ENCODE data around the gene HOMER3.
"Not testable (repeated sequence)": the region's sequence is repeated elsewhere in the genome, so short reads cannot be mapped to it uniquely, and the experiment has no call there.

Gene HOMER3

DNA sequence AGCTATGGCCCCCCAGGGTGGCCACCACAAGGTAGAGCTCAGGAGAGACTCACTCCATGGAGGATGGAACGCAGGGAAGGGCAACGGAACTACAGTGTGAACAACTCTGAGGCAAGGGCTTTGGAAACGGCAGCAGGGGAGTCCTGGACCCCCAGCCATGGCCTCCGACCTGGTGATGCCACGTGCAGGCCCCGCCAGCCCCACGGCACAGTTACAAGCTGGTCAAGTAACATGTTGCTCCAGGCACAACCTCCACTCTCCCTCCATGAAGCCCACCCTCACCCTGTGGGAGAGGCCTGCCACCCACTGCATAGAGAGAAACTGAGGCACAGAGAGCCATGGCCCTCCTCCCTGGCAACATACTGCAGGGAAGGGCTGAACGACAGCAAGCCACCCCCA lies 36.0 kb downstream of the HOMER3 start:
- no peak for TF ChIP-seq POLR2AphosphoS5 (IDR thresholded peaks at IDR 0.05; ENCODE audit: low read depth, low read length)
- no peak for TF ChIP-seq POLR2A (IDR thresholded peaks at IDR 0.05; ENCODE audit: low read depth, low read length)
- no peak for TF ChIP-seq TAF1 (IDR thresholded peaks at IDR 0.05; ENCODE audit: borderline replicate concordance, low read depth, low read length)
- DNase-seq (ENCODE audit: insufficient read length) (no peak), FAIRE-seq (no peak)

- FAIRE-seq (no peak), DNase-seq (ENCODE audit: insufficient read length) (no peak)
- TF ChIP-seq TAF1 (IDR thresholded peaks at IDR 0.05; ENCODE audit: borderline replicate concordance, low read depth, low read length) (no peak), POLR2AphosphoS5 (IDR thresholded peaks at IDR 0.05; ENCODE audit: low read depth, low read length) (no peak; the same call in 1 of the 2 replicates), POLR2A (IDR thresholded peaks at IDR 0.05; ENCODE audit: low read depth, low read length) (no peak)
These were observed 36.5 kb downstream of the HOMER3 start for GRCh38 chr19:18904334-18905057.

DNA sequence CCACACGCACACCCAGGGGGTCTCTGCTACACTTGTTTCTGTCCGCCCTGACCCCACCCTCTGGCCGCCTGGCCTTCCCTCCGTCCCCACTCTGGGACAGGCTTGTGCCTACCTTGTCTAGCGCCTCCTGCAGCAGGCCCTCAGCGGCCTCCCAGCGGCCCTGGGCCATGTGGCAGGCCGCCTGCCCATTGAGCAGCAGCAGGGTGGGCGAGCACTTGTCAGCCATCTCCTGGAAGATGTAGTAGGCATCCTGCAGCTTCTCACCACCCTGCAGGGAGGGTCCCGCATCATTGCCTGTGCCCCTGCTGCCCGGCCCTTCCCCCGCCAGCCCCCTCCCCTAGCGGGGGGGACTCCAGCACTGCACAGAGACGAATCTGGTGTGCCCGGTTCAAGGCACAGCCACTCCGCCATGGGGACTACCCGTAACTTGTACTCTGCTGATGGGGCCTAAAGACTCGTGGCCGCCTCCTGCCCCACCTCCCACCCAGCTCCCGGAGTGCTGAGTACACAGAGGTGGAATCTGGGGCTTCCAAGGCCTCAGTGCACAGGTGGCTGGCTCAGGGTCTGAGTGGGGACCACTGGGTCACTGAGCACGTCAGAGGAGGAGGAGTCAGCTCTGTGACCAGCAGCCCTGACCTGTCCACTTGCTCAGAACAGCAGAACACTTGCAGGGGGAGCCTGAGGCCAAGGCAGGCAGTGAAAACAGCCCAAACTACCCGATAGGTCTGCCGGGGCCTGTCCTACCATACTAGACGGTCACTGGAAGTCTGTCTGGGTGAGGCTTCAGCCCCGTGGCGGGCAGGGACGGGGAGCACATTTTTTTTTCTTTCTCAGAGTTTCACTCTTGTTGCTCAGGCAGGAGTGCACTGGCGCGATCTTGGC lies 37.6 kb downstream of the HOMER3 start:
- no peak for DNase-seq (ENCODE audit: insufficient read length)
- TF ChIP-seq TAF1 (IDR thresholded peaks at IDR 0.05; ENCODE audit: borderline replicate concordance, low read depth, low read length) (no peak), POLR2A (IDR thresholded peaks at IDR 0.05; ENCODE audit: low read depth, low read length) (no peak), POLR2AphosphoS5 (IDR thresholded peaks at IDR 0.05; ENCODE audit: low read depth, low read length) (no peak)
- FAIRE-seq = no peak

DNA sequence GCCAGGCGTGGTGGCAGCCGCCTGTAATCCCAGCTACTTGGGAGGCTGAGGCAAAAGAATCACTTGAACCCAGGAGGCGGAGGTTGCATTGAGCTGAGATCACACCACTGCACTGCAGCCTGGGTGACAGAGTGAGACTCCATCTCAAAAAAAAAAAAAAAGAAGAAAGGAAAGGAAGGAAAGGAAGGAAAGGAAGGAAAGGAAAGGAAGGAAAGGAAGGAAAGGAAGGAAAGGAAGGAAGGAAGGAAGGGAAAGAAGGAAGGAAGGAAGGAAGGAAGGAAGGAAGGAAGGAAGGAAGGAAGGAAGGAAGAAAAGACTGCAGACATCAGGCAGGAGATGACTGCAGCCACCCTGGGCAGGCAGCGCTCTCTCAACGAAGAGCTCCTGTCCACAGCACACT lies 38.5 kb downstream of the HOMER3 start:
- DNase-seq (ENCODE audit: insufficient read length); FAIRE-seq: not testable (repeated sequence)

DNA sequence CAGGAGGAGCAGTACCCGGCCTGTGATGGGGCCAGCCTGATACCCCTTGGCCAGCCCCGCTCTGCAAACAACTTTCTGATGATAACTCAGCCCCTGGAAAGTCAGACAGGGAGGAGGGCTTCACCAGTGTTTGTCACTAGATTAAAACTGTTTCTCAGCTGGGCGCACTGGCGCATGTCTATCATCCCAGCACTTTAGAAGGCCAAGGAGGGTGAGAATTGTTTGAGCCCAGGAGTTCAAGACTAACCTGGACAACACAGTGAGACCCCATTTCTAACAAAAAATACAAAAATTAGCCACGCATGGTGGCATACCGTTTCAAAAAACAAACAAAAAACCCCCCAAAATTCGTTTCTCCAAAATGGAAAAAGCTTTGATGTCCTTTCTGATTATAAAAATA lies 39.5 kb downstream of the HOMER3 start:
- DNase-seq (ENCODE audit: insufficient read length) (no peak), FAIRE-seq (no peak)
- TF ChIP-seq POLR2AphosphoS5 (IDR thresholded peaks at IDR 0.05; ENCODE audit: low read depth, low read length) (no peak), TAF1 (IDR thresholded peaks at IDR 0.05; ENCODE audit: borderline replicate concordance, low read depth, low read length) (no peak), POLR2A (IDR thresholded peaks at IDR 0.05; ENCODE audit: low read depth, low read length) (no peak)

DNA sequence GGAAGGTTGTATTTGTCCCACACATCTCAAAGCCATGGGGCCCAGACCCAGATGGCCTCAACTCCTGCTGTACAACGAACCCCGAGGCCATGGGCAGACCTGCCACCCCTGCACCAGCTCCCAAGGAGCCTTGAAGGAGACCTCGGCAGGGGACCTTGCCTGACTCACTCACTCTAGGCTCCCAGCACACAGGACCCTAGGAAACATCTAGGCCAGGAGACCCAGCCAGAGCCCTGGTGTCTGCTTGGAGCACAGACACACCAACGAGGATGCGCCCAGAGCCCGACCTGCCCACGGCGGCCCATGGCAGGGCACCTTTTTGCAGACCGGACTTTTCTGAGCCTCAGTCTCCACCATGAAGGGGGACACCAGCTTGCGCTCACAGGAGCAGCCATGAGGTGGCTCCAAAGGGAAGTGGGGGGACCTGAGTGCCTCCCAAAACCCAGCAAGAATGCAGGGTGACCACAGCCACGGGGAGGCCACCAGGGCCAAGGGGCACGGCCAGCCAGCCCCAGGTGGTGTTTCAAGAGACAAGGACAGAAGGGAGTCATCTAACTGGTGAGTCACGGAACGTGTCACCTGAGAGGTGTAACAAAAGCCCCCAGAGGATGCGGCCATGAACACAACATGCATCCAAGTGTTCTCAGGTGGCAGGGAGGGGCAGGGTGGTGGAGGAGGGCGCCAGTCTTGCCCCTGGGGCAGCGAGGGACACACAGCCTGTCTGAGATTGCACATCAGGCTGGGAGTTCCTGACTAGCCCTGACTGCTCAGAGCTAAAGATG lies 40.1 kb downstream of the HOMER3 start:
- FAIRE-seq (no peak), DNase-seq (ENCODE audit: insufficient read length) (no peak)
- TF ChIP-seq TAF1 (IDR thresholded peaks at IDR 0.05; ENCODE audit: borderline replicate concordance, low read depth, low read length) (no peak), POLR2A (IDR thresholded peaks at IDR 0.05; ENCODE audit: low read depth, low read length) (no peak), POLR2AphosphoS5 (IDR thresholded peaks at IDR 0.05; ENCODE audit: low read depth, low read length) (no peak)

GRCh38 chr19:18899624-18900560 lies 41.1 kb downstream of the HOMER3 start:
- FAIRE-seq (no peak), DNase-seq (ENCODE audit: insufficient read length) (no peak)
- TF ChIP-seq TAF1 (IDR thresholded peaks at IDR 0.05; ENCODE audit: borderline replicate concordance, low read depth, low read length) = no peak
- TF ChIP-seq POLR2AphosphoS5 (IDR thresholded peaks at IDR 0.05; ENCODE audit: low read depth, low read length) = no peak
- no peak for TF ChIP-seq POLR2A (IDR thresholded peaks at IDR 0.05; ENCODE audit: low read depth, low read length)

GRCh38 chr19:18898607-18899408 lies 42.2 kb downstream of the HOMER3 start:
- FAIRE-seq (no peak), DNase-seq (ENCODE audit: insufficient read length) (no peak)
- peak; percentile 61; the same call in 1 of the 2 replicates for TF ChIP-seq POLR2AphosphoS5 (IDR thresholded peaks at IDR 0.05; ENCODE audit: low read depth, low read length)
- peak; percentile 27; the same call in 1 of the 2 replicates for TF ChIP-seq POLR2A (IDR thresholded peaks at IDR 0.05; ENCODE audit: low read depth, low read length)
- no peak for TF ChIP-seq TAF1 (IDR thresholded peaks at IDR 0.05; ENCODE audit: borderline replicate concordance, low read depth, low read length)

DNA sequence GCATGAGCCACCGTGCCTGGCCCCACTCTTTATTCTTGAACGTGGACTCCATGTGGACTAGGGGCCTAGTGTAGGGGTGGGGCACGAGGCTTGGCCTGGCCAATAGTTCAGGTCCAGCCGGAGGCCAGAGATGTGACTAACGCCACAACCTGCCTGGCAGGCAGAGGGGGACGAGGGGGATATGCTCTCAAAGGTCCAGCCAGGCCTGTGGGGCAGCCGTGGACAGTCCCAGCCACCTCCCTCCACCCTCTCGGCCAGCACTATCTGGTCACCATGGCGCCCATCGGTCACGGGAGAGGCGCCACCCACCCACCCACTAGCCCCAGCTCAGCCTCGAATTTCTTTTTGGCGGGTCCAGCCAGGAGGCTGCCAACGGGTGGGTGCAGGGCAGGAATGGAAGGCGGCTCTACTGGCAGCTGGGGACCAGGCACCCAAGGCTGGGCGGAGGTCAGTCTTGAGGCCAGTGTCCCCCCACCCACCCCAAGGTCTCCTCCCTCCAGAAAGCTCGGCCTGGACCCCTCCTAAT lies 42.9 kb downstream of the HOMER3 start:
- FAIRE-seq (no peak), DNase-seq (ENCODE audit: insufficient read length) (no peak)
- TF ChIP-seq POLR2A (IDR thresholded peaks at IDR 0.05; ENCODE audit: low read depth, low read length) = no peak
